ENCODE measurements around the gene TAF10. TPM values are rescaled to one million over a fixed set of nuclear protein-coding genes. Genes with fewer than 3 reads are reported as not detected.

Gene TAF10
- total and polyA plus RNA-seq, 2 donors = 119 to 160 TPM

DNA sequence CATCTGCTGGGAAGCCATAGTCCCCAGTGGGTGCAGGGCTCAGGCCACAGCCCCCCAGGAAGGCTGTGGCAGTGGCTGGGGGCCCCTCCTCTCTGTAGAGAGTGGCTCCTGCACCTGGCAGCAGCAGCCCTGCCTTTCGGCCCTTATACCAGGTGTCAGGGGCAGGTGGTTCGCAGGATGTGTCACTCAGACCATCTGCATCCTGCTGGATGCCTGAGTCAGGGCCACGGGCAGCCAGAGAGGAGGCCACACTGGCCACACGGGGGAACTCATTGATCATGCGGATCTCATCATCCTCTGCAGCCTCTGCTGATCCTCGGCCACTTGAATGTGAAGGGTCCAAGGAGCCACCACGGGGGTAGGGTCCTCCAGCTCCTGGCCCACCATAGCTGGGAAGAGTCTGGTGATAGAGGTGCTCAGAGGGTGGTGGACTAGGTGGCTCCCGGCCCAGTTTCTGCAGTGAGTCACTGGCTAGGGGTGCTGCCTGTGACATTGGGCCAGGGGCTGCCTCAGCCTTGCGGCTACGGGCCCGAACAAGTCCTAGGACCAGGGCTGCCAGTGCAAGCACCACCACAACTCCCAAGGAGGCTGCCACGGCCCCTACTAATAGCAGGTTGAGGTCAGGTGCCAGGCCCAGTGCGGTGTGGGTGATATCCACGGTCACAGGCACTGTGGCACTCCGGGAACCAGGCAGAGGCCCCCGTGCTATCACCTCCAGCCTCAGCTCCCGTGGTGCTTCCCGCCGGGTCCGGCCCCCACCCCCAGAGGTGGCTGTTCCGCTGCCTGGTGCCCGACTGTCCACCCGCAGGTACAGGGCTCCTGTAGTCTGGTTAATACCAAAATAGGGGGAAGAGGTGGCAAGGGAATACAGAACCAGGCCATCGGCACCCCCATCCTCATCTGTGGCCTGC, 10.5 kb upstream of the TAF10 start:
- Histone ChIP-seq H3K4me1 (ENCODE audit: control insufficient read depth in 2 of 2, insufficient read depth in 2 of 2, low read length in 2 of 2) (peaks cover 11 to 21% of the 10 kb centered on the region in 2 donors), H3K9me3 (ENCODE audit: control insufficient read depth in 2 of 2, insufficient read depth in 1 of 2, low read length in 1 of 2) (peaks cover 0 to 6% of the 10 kb centered on the region in 2 donors), H3K27ac (ENCODE audit: low read depth in 1 of 2, low read length in 1 of 2) (no peak overlapping the region), H3K27me3 (ENCODE audit: control insufficient read depth in 2 of 2, insufficient read depth in 1 of 2, low read length in 1 of 2) (no peaks in the 10 kb centered on the region), H3K36me3 (ENCODE audit: control insufficient read depth in 2 of 2, insufficient read depth in 2 of 2, low read length in 1 of 2) (peaks cover 15 to 17% of the 10 kb centered on the region in 2 donors), H3K4me3 (ENCODE audit: low read length in 2 of 2) (no peak overlapping the region)
- 92% methylated on average over 24 of the region's 24 CpGs for WGBS
- DNase-seq (ENCODE audit: low read depth in 6 of 9, low spot score in 9 of 9) = no peak

DNA sequence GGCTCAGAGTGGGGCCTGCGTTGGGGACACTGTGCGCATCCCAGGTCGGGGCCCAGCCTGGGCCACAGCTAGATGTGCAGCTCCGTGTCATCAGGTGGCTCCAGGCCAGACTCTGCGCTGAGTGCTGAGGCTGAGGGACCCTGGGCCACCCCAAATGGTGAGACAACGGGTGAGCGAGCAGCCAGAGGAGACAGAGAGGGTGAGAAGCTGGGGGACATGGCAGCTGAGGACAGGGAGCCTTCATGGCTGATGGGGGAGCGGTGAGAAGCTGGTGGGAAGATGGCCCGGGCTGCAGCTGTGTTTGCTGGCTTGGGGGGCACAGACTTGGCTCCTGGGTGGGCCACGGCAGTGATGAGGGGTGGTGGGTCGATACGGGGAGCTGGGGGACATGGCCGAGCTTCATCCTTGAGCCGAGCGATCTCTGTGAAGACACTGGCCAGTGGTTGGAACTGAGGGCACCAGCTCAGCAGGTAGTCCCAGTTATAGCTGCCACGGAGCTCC, 9.7 kb upstream of the TAF10 start:
- Histone ChIP-seq H3K36me3 (ENCODE audit: control insufficient read depth in 2 of 2, insufficient read depth in 2 of 2, low read length in 1 of 2) (peaks cover 10 to 15% of the 10 kb centered on the region in 2 donors), H3K27me3 (ENCODE audit: control insufficient read depth in 2 of 2, insufficient read depth in 1 of 2, low read length in 1 of 2) (no peaks in the 10 kb centered on the region), H3K9me3 (ENCODE audit: control insufficient read depth in 2 of 2, insufficient read depth in 1 of 2, low read length in 1 of 2) (peaks cover 0 to 6% of the 10 kb centered on the region in 2 donors), H3K4me1 (ENCODE audit: control insufficient read depth in 2 of 2, insufficient read depth in 2 of 2, low read length in 2 of 2) (peaks cover 7 to 17% of the 10 kb centered on the region in 2 donors), H3K27ac (ENCODE audit: low read depth in 1 of 2, low read length in 1 of 2) (no peak overlapping the region), H3K4me3 (ENCODE audit: low read length in 2 of 2) (no peak overlapping the region)
- 96% methylated on average over 16 of the region's 16 CpGs for WGBS
- no peak for DNase-seq (ENCODE audit: low read depth in 6 of 9, low spot score in 9 of 9)

DNA sequence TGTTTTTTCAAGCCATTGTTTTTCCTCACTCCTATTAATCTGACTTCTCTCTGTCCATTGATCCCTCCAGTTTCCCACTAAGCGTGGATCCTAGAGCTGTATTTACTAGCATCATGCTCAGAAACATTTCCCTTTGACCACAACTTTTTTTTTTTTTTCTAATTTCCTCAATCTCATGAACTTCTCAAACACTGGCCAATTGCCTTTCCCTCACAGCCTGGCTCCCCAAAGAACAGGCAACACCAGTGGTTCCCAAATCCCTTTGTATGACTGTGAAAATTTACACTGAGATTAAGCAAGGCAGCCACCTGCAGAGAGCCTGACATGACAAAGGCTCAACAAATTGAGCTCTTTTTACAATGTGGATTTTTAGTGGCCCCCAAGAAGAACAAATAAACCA, 8.6 kb upstream of the TAF10 start:
- no peak for DNase-seq (ENCODE audit: low read depth in 6 of 9, low spot score in 9 of 9)
- H3K27me3 ChIP-seq (ENCODE audit: control insufficient read depth in 2 of 2, insufficient read depth in 1 of 2, low read length in 1 of 2) = no peaks in the 10 kb centered on the region
- peaks cover 0 to 6% of the 10 kb centered on the region in 2 donors for H3K9me3 ChIP-seq (ENCODE audit: control insufficient read depth in 2 of 2, insufficient read depth in 1 of 2, low read length in 1 of 2)
- H3K4me3 ChIP-seq (ENCODE audit: low read length in 2 of 2) = no peak overlapping the region
- H3K27ac ChIP-seq (ENCODE audit: low read depth in 1 of 2, low read length in 1 of 2) = no peak overlapping the region
- H3K36me3 ChIP-seq (ENCODE audit: control insufficient read depth in 2 of 2, insufficient read depth in 2 of 2, low read length in 1 of 2) = peaks cover 12 to 21% of the 10 kb centered on the region in 2 donors
- whole genome bisulfite sequencing = 94% methylated on average over 1 of the region's 1 CpG
- peaks cover 7 to 17% of the 10 kb centered on the region in 2 donors for H3K4me1 ChIP-seq (ENCODE audit: control insufficient read depth in 2 of 2, insufficient read depth in 2 of 2, low read length in 2 of 2)

DNA sequence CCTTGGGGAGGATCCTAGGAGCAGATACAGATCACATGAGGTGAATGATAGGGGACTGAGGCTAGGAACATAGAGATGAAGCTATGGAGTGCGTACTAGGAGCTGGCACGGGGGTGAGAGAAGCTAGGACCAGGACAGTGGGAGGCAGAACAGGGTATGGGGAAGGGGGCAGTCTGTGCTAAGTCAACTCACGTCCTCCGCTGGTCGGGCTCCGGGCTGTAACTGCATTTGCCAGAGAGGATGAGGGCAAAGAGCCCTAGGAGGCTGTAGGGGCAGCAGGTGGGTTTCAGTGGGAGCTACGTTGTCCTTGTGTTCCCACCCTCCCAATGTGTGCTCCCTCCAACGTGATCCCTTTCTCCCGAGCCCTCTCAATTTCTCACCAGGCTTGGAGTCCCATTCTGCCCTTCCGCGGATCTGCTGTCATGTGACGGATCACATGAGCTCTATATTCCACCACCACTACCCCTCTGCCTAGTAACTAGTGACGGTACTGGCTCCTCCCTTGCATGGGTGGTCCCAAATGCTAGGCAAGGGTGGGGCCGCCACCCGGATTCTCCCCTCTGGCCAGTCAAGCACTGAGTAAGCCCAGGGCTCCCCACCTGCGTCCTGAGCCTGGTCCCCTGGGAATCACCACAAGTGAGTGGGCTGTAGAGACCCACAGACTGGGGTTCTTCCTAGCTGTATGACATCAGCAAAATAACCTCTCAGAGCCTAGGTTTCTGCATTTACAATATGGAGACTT, 7.2 kb upstream of the TAF10 start, which contains the start of gene TPP1:
Gene TPP1 (minus strand): TSS at position 419 of the 742 bp plus-strand sequence. CDS start 22 bp downstream, at position 397.
- Histone ChIP-seq H3K9me3 (ENCODE audit: control insufficient read depth in 2 of 2, insufficient read depth in 1 of 2, low read length in 1 of 2) (peaks cover 0 to 6% of the 10 kb centered on the region in 2 donors), H3K4me3 (ENCODE audit: low read length in 2 of 2) (peak within 1 kb of the TSS; percentile 71 to 84), H3K27ac (ENCODE audit: low read depth in 1 of 2, low read length in 1 of 2) (peak within 1 kb of the TSS; percentile 61 to 86), H3K36me3 (ENCODE audit: control insufficient read depth in 2 of 2, insufficient read depth in 2 of 2, low read length in 1 of 2) (peaks cover 15 to 20% of the 10 kb centered on the region in 2 donors), H3K4me1 (ENCODE audit: control insufficient read depth in 2 of 2, insufficient read depth in 2 of 2, low read length in 2 of 2) (peaks cover 7 to 17% of the 10 kb centered on the region in 2 donors), H3K27me3 (ENCODE audit: control insufficient read depth in 2 of 2, insufficient read depth in 1 of 2, low read length in 1 of 2) (no peaks in the 10 kb centered on the region)
- peak; percentile 80 to 97 (median 92) for DNase-seq (ENCODE audit: low read depth in 6 of 9, low spot score in 9 of 9)
- WGBS = under 1% methylated on average over 16 of the region's 16 CpGs

DNA sequence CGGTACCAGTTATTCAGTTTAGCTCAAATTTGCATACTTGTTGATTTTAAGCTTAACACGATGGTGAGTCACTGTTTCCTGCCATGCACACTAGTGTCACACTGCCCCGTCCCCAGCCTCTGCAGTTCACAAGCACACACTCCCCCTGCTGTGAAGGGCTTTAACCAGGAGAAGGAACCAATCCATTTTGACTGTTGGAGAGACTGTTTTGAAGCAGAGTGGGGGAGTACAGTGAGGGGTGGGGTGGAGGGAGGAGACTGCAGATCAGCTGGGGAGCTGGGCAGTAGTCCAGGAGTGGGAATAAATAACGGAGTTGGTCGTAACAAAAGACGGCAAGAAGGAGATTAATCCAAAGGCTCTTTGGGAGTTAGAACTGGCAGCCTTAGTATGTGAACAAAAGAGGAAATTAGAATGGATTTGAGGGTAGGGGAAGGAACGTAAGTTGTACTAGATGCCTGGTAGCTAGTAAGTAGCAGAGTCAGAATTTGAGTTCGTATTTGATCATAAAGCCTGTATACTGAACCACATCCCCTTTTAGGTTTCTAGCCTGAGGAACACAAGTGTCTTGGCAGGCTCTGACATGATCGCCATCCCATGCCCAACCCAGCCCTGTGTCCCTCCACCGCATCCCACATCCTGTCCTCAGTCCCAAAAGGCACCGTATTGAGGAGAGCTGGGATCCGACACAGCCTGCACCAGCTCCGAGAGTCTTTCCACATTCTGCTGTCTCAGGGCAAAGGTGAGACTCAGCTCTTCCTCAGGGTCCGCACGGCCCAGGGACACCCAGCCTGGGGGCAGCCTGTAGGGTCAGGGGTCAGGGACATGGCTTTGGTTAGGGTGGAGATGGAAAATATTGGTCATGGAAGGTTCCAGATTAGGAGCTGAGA, 6.3 kb upstream of the TAF10 start:
- peak overlapping the region; percentile 61 to 86 for H3K27ac ChIP-seq (ENCODE audit: low read depth in 1 of 2, low read length in 1 of 2)
- peaks cover 7 to 17% of the 10 kb centered on the region in 2 donors for H3K4me1 ChIP-seq (ENCODE audit: control insufficient read depth in 2 of 2, insufficient read depth in 2 of 2, low read length in 2 of 2)
- H3K4me3 ChIP-seq (ENCODE audit: low read length in 2 of 2) = peak overlapping the region; percentile 71 to 84
- H3K36me3 ChIP-seq (ENCODE audit: control insufficient read depth in 2 of 2, insufficient read depth in 2 of 2, low read length in 1 of 2) = peaks cover 12 to 15% of the 10 kb centered on the region in 2 donors
- WGBS = 9% methylated on average over 15 of the region's 15 CpGs
- H3K9me3 ChIP-seq (ENCODE audit: control insufficient read depth in 2 of 2, insufficient read depth in 1 of 2, low read length in 1 of 2) = peaks cover 0 to 6% of the 10 kb centered on the region in 2 donors
- DNase-seq (ENCODE audit: low read depth in 6 of 9, low spot score in 9 of 9) = peak in 2 of 9 donors; percentile 12 to 40
- H3K27me3 ChIP-seq (ENCODE audit: control insufficient read depth in 2 of 2, insufficient read depth in 1 of 2, low read length in 1 of 2) = no peaks in the 10 kb centered on the region

DNA sequence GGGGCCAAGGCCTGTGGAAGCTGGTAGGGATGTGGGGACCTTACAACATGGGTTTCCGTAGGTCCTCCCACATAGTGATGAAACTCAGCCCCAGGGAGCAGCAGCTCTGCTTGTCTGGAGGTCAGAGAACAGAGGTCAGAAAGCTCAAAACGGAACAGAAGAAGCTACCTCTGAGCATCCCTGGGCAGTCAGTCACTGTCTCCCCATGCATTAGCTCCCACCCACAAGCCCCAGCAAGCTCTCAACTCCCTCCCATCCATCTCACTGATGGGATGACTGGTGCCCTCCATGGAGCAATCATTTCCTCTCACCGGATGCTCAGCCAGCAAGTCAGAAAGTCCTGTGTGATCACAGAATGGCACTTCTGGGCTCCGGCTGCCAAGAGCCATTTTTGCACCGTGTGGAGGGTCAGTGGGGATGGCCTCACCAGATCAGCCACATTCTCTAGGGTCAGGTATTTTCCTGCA, 5.3 kb upstream of the TAF10 start:
- Histone ChIP-seq H3K4me3 (ENCODE audit: low read length in 2 of 2) (no peak overlapping the region), H3K27me3 (ENCODE audit: control insufficient read depth in 2 of 2, insufficient read depth in 1 of 2, low read length in 1 of 2) (no peaks in the 10 kb centered on the region), H3K36me3 (ENCODE audit: control insufficient read depth in 2 of 2, insufficient read depth in 2 of 2, low read length in 1 of 2) (peaks cover 12 to 15% of the 10 kb centered on the region in 2 donors), H3K9me3 (ENCODE audit: control insufficient read depth in 2 of 2, insufficient read depth in 1 of 2, low read length in 1 of 2) (peaks cover 0 to 3% of the 10 kb centered on the region in 2 donors), H3K4me1 (ENCODE audit: control insufficient read depth in 2 of 2, insufficient read depth in 2 of 2, low read length in 2 of 2) (peaks cover 11 to 23% of the 10 kb centered on the region in 2 donors), H3K27ac (ENCODE audit: low read depth in 1 of 2, low read length in 1 of 2) (no peak overlapping the region)
- DNase-seq (ENCODE audit: low read depth in 6 of 9, low spot score in 9 of 9) = no peak
- 93% methylated on average over 5 of the region's 5 CpGs for WGBS

DNA sequence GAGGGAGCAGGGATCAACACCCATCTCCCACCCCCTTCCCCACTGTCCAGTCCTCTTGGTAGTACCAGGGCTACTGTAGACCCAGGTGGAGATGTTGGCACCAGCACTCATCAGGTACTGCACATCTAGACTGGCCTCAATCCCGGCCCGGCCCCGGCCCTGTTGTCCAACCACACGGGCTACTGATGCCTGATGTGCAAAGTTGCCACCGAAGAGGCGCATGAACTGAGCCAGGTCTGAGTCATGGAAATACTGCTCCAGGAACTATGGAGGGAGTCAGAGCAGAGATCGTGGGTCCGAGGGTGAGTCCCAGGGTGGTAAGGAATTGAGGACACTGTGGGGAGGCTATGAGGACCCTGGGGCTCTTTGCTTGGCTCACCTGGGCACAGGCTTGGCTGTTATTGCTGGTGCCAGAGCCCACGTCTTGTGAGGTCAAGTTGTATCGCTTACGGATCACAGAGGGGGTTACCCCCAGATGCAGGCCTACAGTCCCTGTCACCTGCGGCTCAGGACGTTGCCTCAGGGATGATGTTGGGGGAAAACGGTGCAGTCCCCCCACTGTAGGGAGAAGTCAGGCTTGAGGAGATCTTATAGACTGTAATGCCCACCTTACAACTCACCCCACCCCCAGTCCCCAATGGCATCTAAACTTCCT, 4.7 kb upstream of the TAF10 start:
- no peak overlapping the region for H3K4me3 ChIP-seq (ENCODE audit: low read length in 2 of 2)
- 94% methylated on average over 14 of the region's 14 CpGs for WGBS
- DNase-seq (ENCODE audit: low read depth in 6 of 9, low spot score in 9 of 9) = no peak
- no peaks in the 10 kb centered on the region for H3K9me3 ChIP-seq (ENCODE audit: control insufficient read depth in 2 of 2, insufficient read depth in 1 of 2, low read length in 1 of 2)
- peaks cover 12 to 15% of the 10 kb centered on the region in 2 donors for H3K36me3 ChIP-seq (ENCODE audit: control insufficient read depth in 2 of 2, insufficient read depth in 2 of 2, low read length in 1 of 2)
- no peaks in the 10 kb centered on the region for H3K27me3 ChIP-seq (ENCODE audit: control insufficient read depth in 2 of 2, insufficient read depth in 1 of 2, low read length in 1 of 2)
- peaks cover 11 to 23% of the 10 kb centered on the region in 2 donors for H3K4me1 ChIP-seq (ENCODE audit: control insufficient read depth in 2 of 2, insufficient read depth in 2 of 2, low read length in 2 of 2)
- H3K27ac ChIP-seq (ENCODE audit: low read depth in 1 of 2, low read length in 1 of 2) = no peak overlapping the region

Data from thymus (tissue), 11 donors.